ENCODE data around the gene INPP5B. TPM values are rescaled to one million over a fixed set of nuclear protein-coding genes. Genes with fewer than 3 reads are reported as not detected.
"Not testable (repeated sequence)": the region's sequence is repeated elsewhere in the genome, so short reads cannot be mapped to it uniquely, and the experiment has no call there.

The INPP5B gene
- total RNA-seq, 6 donors from 2014 or later, result 25.8 to 201 (median 44.1) TPM

DNA sequence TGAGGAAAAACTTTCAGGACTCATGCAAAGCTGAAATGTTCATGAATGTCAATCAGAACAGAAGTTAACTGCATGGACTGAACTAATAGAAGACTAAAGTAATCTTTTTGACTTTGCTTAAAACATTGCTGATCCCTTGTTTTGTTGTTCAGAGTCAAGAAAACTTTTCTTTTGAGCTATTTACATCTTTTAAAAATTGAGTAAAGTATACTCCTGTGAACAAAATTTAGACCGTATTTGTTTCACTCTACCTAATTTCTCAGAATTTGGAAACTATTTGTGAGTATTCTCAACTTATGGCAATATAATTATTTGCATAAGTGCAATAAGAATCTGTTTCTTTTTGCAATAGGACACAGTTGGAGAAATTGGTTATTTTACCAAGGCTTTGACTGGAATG, 41.1 kb downstream of the INPP5B start:
- TF ChIP-seq, protein P1, sequence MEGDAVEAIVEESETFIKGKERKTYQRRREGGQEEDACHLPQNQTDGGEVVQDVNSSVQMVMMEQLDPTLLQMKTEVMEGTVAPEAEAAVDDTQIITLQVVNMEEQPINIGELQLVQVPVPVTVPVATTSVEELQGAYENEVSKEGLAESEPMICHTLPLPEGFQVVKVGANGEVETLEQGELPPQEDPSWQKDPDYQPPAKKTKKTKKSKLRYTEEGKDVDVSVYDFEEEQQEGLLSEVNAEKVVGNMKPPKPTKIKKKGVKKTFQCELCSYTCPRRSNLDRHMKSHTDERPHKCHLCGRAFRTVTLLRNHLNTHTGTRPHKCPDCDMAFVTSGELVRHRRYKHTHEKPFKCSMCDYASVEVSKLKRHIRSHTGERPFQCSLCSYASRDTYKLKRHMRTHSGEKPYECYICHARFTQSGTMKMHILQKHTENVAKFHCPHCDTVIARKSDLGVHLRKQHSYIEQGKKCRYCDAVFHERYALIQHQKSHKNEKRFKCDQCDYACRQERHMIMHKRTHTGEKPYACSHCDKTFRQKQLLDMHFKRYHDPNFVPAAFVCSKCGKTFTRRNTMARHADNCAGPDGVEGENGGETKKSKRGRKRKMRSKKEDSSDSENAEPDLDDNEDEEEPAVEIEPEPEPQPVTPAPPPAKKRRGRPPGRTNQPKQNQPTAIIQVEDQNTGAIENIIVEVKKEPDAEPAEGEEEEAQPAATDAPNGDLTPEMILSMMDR (IDR thresholded peaks at IDR 0.05), result no peak
- TF ChIP-seq POLR2AphosphoS5 (IDR thresholded peaks at IDR 0.05) (no peak), POLR2A (IDR thresholded peaks at IDR 0.05) (no peak), EP300 (IDR thresholded peaks at IDR 0.05) (no peak)
- DNase-seq, result no peak
- no peak for ATAC-seq (ENCODE audit: low FRiP score in 2 of 2)
- H3K36me3 ChIP-seq, result peaks cover 0 to 10% (median 0%) of the 10 kb centered on the region in 4 donors
- H3K4me1 ChIP-seq, result peaks cover 0 to 11% (median 3%) of the 10 kb centered on the region in 4 donors
- H3K27ac ChIP-seq, result no peak overlapping the region
- no peaks in the 10 kb centered on the region for H3K27me3 ChIP-seq
- peaks cover 0 to 3% (median 0%) of the 10 kb centered on the region in 4 donors for H3K9me3 ChIP-seq
- 93 to 100% methylated on average over 1 of the region's 1 CpG for WGBS, 2 donors
- H3K4me3 ChIP-seq, result no peak overlapping the region

DNA sequence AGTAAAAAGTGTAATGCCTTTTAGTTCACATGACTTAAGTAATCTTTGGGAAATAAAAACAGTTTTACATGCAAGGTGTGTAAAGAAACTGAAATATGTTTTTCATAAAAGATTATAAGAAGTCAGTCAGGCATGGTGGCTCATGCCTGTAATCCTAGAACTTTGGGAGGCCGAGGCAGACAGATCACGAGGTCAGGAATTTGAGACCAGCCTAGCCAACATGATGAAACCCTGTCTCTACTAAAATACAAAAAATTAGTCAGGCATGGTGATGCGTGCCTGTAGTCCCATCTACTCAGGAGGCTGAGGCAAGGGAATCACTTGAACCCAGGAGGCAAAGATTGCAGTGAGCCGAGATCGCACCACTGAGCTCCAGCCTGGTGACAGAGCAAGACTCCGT, 42.9 kb downstream of the INPP5B start:
- H3K9me3 ChIP-seq, result not testable (repeated sequence)

GRCh38 chr1:37902983-37903382, 43.9 kb downstream of the INPP5B start:
- Histone ChIP-seq H3K4me1 (peaks cover 0 to 12% (median 3%) of the 10 kb centered on the region in 4 donors), H3K36me3 (peaks cover 0 to 10% (median 0%) of the 10 kb centered on the region in 4 donors), H3K27ac (no peak overlapping the region), H3K27me3 (no peaks in the 10 kb centered on the region), H3K4me3 (no peak overlapping the region), H3K9me3 (peaks cover 0 to 3% (median 0%) of the 10 kb centered on the region in 4 donors)
- no peak for ATAC-seq (ENCODE audit: low FRiP score in 2 of 2)
- 84 to 90% methylated on average over 5 of the region's 5 CpGs for WGBS, 2 donors
- TF ChIP-seq POLR2AphosphoS5 (IDR thresholded peaks at IDR 0.05) (no peak), POLR2A (IDR thresholded peaks at IDR 0.05) (no peak), EP300 (IDR thresholded peaks at IDR 0.05) (no peak)
- TF ChIP-seq, protein P1 (IDR thresholded peaks at IDR 0.05), result no peak
- DNase-seq, result no peak

More for the DNA sequence above, 42.9 kb downstream of the INPP5B start:
- H3K27me3 ChIP-seq; H3K4me3 ChIP-seq; DNase-seq; ATAC-seq (ENCODE audit: low FRiP score in 2 of 2); H3K27ac ChIP-seq: not testable (repeated sequence)
- H3K4me1 ChIP-seq, result peaks cover 0 to 12% (median 3%) of the 10 kb centered on the region in 4 donors
- H3K36me3 ChIP-seq, result peaks cover 0 to 10% (median 0%) of the 10 kb centered on the region in 4 donors
- 94 to 95% methylated on average over 6 of the region's 6 CpGs for WGBS, 2 donors

DNA sequence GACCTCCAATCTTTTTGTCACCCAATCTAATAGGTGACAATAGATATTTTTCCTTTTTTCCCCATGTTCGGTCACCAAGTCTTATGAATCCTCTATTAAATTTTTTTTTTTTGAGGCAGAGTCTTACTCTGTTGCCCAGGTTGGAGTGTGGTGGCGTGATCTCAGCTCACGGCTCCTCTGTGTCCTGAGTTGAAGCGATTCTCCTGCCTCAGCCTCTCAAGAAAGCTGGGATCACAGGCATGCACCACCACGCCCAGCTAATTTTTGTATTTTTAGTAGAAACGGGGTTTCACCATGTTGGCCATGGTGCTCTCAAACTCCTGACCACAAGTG, 45.0 kb downstream of the INPP5B start:
- Histone ChIP-seq H3K27ac (peak overlapping the region in 1 of 4 donors; percentile 11), H3K36me3 (peaks cover 0 to 10% (median 0%) of the 10 kb centered on the region in 4 donors), H3K27me3 (no peaks in the 10 kb centered on the region), H3K4me3 (no peak overlapping the region), H3K9me3 (peaks cover 0 to 3% (median 0%) of the 10 kb centered on the region in 4 donors), H3K4me1 (peaks cover 0 to 12% (median 3%) of the 10 kb centered on the region in 4 donors)
- no peak for DNase-seq
- ATAC-seq (ENCODE audit: low FRiP score in 2 of 2), result no peak
- TF ChIP-seq, protein P1 (IDR thresholded peaks at IDR 0.05), result no peak
- TF ChIP-seq EP300 (IDR thresholded peaks at IDR 0.05), result no peak
- TF ChIP-seq POLR2AphosphoS5 (IDR thresholded peaks at IDR 0.05), result no peak
- no peak for TF ChIP-seq POLR2A (IDR thresholded peaks at IDR 0.05)
- 87 to 90% methylated on average over 6 of the region's 6 CpGs for WGBS, 2 donors

DNA sequence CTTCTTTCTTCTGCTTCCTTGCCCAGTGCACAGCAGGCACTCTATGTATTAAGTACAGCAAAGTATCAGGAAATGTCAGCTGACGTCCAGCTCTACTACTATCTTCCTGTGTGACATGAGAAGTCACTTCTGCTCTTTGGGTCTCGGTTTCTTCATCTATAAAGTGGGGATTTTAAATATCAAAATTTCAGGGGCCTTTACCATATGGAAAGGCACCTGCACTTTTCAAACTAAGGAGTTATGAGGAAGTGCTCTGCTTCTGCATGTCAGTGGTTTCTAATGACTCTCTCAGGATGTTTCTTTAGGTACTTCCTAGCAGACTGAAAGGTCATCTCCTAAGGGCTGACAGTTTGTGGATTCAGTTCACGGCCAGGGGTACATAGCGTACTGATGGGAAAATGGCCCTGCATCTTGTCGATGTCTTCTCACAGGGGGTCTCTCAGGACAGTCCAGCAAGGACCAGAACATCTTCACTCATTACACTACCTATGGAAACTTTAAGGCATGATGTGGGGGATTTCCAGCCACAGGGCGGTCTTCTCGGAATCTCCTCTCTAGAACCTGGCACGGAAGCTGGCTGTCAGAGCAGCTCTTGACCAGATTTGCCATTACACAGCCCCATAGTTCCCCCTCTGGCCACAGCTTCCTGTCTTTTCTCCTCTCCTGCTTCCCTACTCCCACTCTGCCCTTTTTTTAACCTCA, 45.5 kb downstream of the INPP5B start:
- TF ChIP-seq EP300 (IDR thresholded peaks at IDR 0.05), result no peak
- TF ChIP-seq, protein P1 (IDR thresholded peaks at IDR 0.05), result no peak
- TF ChIP-seq POLR2A (IDR thresholded peaks at IDR 0.05), result no peak
- TF ChIP-seq POLR2AphosphoS5 (IDR thresholded peaks at IDR 0.05), result no peak
- peaks cover 0 to 12% (median 3%) of the 10 kb centered on the region in 4 donors for H3K4me1 ChIP-seq
- 74 to 78% methylated on average over 8 of the region's 8 CpGs for WGBS, 2 donors
- no peak overlapping the region for H3K4me3 ChIP-seq
- ATAC-seq (ENCODE audit: low FRiP score in 2 of 2), result peak; percentile 22 to 41
- H3K27me3 ChIP-seq, result no peaks in the 10 kb centered on the region
- peaks cover 0 to 10% (median 0%) of the 10 kb centered on the region in 4 donors for H3K36me3 ChIP-seq
- peak overlapping the region in 1 of 4 donors; percentile 11 for H3K27ac ChIP-seq
- no peak for DNase-seq
- peaks cover 0 to 3% (median 0%) of the 10 kb centered on the region in 4 donors for H3K9me3 ChIP-seq

GRCh38 chr1:37897563-37897962, 49.3 kb downstream of the INPP5B start:
- DNase-seq; H3K36me3 ChIP-seq; H3K27ac ChIP-seq; ATAC-seq (ENCODE audit: low FRiP score in 2 of 2); H3K27me3 ChIP-seq; H3K4me3 ChIP-seq; H3K9me3 ChIP-seq: not testable (repeated sequence)
- peaks cover 0 to 12% (median 3%) of the 10 kb centered on the region in 4 donors for H3K4me1 ChIP-seq
- WGBS, 2 donors, result 72 to 79% methylated on average over 3 of the region's 3 CpGs

Data from upper lobe of left lung (tissue), 6 donors.